ENCODE measurements around the gene TMEM86A.

DNA sequence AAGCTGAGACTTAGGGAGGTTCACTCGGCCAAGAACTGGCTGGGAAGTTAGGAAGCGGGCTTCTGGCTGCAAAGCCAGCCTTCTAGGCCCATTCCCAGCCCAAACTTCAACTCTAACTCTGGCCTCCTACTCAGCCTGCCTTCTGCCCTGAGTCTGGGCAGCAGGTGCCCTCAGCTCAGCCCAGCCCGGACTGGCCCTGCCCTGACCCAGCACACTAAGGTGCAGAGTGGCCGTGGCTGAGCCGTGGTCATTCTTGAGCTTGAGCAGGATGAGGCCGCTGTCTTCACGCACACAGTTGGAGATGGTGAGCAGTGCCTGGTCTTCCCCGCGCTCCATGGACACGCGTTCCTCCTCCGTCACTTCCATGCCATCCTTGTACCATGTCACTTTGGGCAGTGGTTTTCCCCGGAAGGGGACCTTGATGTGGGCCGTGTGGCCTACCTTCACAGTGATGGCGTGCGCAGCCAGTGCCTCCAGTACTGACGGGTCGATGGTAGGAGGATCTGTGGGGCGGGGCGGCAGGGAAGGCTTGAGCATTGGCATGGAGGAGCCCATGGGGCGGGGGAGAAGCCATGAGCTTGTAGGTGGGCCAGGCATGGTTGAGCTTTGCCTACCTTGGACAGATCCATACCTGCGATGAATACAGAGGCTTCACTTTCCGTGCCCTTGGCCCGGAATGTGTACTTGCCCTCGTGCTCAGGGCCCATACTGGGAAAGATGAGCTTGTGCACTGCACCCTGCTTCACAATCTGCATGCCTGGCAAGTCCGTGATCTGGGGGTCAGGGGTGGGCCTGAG lies 15.3 kb downstream of the TMEM86A start:
- TF ChIP-seq SP1 (IDR thresholded peaks at IDR 0.05) (no peak), ARNT (IDR thresholded peaks at IDR 0.05) (no peak)

All from HEK293T (cell line).